Measurements from ENCODE around the gene BLOC1S6. TPM values are rescaled to one million over a fixed set of nuclear protein-coding genes. Genes with fewer than 3 reads are reported as not detected.

The BLOC1S6 gene
- total and polyA plus RNA-seq, 12 donors, result 9.9 to 87.1 (median 50.7) TPM

DNA sequence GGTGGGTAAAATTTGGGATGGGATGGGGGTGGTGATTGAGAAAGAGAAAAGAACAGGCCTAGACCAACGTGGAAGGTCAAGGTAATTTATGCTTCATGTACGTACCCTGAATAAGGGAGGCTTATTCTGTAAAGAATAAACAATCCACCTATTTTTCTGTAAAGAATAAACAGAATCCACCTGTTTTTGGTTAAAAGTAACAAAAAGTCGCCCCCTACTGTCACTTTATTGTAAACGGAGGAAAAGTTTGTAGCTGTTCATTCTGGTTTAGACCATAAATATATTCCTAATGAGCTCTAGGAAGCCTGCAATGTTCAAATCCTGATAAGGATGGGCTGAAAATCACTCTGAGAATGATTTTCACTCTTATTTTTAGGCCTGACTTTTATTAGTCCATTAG is 24.1 kb downstream of the BLOC1S6 start:
- intact Hi-C loops (cut with DNase I), result loop anchor here in 1 of 2 donors (5.0 kb wide), 2 partner anchors 89 to 184 kb away; partner anchors contain the start of gene SLC30A4
- no peak for TF ChIP-seq POLR2A (IDR thresholded peaks at IDR 0.05)
- TF ChIP-seq, protein P1, sequence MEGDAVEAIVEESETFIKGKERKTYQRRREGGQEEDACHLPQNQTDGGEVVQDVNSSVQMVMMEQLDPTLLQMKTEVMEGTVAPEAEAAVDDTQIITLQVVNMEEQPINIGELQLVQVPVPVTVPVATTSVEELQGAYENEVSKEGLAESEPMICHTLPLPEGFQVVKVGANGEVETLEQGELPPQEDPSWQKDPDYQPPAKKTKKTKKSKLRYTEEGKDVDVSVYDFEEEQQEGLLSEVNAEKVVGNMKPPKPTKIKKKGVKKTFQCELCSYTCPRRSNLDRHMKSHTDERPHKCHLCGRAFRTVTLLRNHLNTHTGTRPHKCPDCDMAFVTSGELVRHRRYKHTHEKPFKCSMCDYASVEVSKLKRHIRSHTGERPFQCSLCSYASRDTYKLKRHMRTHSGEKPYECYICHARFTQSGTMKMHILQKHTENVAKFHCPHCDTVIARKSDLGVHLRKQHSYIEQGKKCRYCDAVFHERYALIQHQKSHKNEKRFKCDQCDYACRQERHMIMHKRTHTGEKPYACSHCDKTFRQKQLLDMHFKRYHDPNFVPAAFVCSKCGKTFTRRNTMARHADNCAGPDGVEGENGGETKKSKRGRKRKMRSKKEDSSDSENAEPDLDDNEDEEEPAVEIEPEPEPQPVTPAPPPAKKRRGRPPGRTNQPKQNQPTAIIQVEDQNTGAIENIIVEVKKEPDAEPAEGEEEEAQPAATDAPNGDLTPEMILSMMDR (IDR thresholded peaks at IDR 0.05), result peak; percentile 17 to 52 (median 32)
- 16 to 20% (median 18%) methylated on average over 4 of the region's 4 CpGs for WGBS, 4 donors
- DNase-seq, result no peak
- H3K9me3 ChIP-seq (replicated peaks in 1 of 3), result no peaks in the 10 kb centered on the region
- H3K4me3 ChIP-seq, result no peak overlapping the region
- H3K4me1 ChIP-seq (replicated peaks in 1 of 2), result no peaks in the 10 kb centered on the region
- H3K36me3 ChIP-seq (replicated peaks in 1 of 2), result peaks cover 0 to 6% of the 10 kb centered on the region in 2 donors
- no peak overlapping the region for H3K27ac ChIP-seq
- no peaks in the 10 kb centered on the region for H3K27me3 ChIP-seq

DNA sequence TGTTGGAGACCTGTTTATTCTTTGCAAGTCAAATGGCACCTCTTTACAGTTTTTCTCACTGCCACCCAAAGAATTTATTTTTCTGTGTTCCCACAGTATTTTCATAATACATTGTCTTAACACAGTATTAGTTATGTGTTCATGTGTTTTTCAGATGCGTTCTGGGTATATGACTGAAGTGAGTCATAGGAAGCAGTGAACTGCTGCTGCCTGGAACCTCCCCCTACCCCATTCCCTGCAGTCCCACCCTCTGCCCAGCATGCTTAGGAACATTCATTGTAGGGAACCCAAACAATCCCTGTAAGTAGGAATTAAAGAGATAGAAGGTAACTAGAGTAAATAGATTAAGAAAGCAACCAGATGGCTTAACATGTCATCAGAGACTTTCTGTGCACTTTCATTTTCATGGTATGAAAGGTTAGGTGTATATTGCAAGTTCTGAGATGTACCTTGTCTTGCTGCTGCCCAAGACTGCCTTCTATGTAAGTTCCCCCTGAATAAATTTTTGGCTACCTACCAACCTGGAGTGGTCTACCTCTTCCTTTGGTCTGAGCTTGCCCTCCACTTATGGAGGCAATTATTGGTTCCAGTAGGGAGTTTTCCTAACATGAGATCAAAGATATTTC is 25.7 kb downstream of the BLOC1S6 start:
- Histone ChIP-seq H3K4me1 (replicated peaks in 1 of 2) (no peaks in the 10 kb centered on the region), H3K27me3 (no peaks in the 10 kb centered on the region), H3K27ac (no peak overlapping the region), H3K4me3 (no peak overlapping the region), H3K9me3 (replicated peaks in 1 of 3) (no peaks in the 10 kb centered on the region), H3K36me3 (replicated peaks in 1 of 2) (no peaks in the 10 kb centered on the region)
- 31 to 67% (median 50%) methylated on average over 1 of the region's 1 CpG for WGBS, 4 donors
- DNase-seq, result no peak
- intact Hi-C loops (cut with DNase I), result loop anchor here in 1 of 2 donors (2.0 to 5.0 kb wide), 3 partner anchors 91 to 186 kb away; partner anchors contain the start of gene SLC30A4
- TF ChIP-seq POLR2A (IDR thresholded peaks at IDR 0.05), result no peak
- TF ChIP-seq, protein P1 (IDR thresholded peaks at IDR 0.05), result no peak

DNA sequence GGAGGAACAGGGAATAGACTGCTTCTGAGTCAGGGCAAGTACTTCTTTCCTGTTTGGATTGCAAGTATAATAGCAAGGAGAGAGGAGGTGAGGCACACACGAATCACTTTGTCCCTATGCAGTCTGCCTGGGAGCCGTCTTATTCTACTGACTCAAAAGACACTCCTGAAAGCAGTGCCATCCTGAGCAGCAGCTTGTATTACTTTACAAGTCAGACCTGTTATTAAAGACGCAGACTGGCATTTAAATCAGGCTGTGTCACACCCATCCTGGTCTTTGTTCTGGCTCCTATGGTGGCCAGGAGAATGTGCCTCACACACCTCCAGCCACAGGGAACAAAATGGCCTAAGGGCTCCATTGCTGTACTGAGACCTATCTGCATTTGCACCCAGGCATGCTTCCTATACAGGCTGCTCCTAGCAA is 29.7 kb downstream of the BLOC1S6 start:
- H3K27ac ChIP-seq, result no peak overlapping the region
- 79 to 83% (median 82%) methylated on average over 3 of the region's 3 CpGs for WGBS, 4 donors
- intact Hi-C loops (cut with DNase I), result loop anchor here in 1 of 2 donors (5.0 kb wide), 1 partner anchor 155 kb away; no protein-coding TSS in a partner anchor
- DNase-seq, result no peak
- H3K4me1 ChIP-seq (replicated peaks in 1 of 2), result no peaks in the 10 kb centered on the region
- TF ChIP-seq POLR2A (IDR thresholded peaks at IDR 0.05), result no peak
- TF ChIP-seq, protein P1 (IDR thresholded peaks at IDR 0.05), result no peak
- no peaks in the 10 kb centered on the region for H3K27me3 ChIP-seq
- H3K36me3 ChIP-seq (replicated peaks in 1 of 2), result no peaks in the 10 kb centered on the region
- no peaks in the 10 kb centered on the region for H3K9me3 ChIP-seq (replicated peaks in 1 of 3)
- no peak overlapping the region for H3K4me3 ChIP-seq

DNA sequence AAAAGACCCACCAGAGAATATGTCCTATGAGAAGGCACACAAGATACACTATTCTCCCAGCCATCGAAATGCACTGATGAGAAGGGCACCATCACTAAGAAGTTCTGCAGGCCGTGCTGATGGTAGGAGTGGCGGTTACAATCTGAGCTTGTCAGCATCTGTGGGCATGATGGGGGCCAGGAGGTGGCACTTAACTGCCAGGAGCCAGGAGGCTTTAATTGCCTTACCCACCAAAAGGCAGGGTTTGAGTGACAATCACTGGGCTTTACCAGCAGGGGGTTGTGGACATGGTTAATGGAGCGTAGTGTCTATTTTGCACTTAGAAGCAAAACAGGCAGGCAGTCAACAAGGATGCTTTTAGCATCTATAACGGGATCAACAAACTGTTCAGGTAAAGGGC is 31.6 kb downstream of the BLOC1S6 start:
- H3K4me3 ChIP-seq, result no peak overlapping the region
- no peaks in the 10 kb centered on the region for H3K4me1 ChIP-seq (replicated peaks in 1 of 2)
- H3K27ac ChIP-seq, result no peak overlapping the region
- TF ChIP-seq, protein P1 (IDR thresholded peaks at IDR 0.05), result no peak
- no peak for TF ChIP-seq POLR2A (IDR thresholded peaks at IDR 0.05)
- DNase-seq, result no peak
- H3K36me3 ChIP-seq (replicated peaks in 1 of 2), result no peaks in the 10 kb centered on the region
- intact Hi-C loops (cut with DNase I), result loop anchor here in 1 of 2 donors (5.0 kb wide), 1 partner anchor 157 kb away; no protein-coding TSS in a partner anchor
- H3K27me3 ChIP-seq, result no peaks in the 10 kb centered on the region
- 88 to 93% (median 91%) methylated on average over 4 to 5 of the region's 5 CpGs for WGBS, 4 donors
- H3K9me3 ChIP-seq (replicated peaks in 1 of 3), result no peaks in the 10 kb centered on the region

All from adrenal gland (tissue), 12 donors.